HG03159 (cell line): ENCODE data around the gene RAB3IP.
"Not testable (repeated sequence)": the region's sequence is repeated elsewhere in the genome, so short reads cannot be mapped to it uniquely, and the experiment has no call there.

ENCODE experiments used
- ATAC-seq: cut with Tn5 transposase; IDR thresholded peaks from one replicate; pipeline ENCODE4 v1.9.1; 2021; ENCODE audit warnings: mild to moderate bottlenecking, moderate library complexity; ENCODE audit not compliant: unreplicated experiment

RAB3IP gene

GRCh38 chr12:69755302-69755701, 16.6 kb downstream of the RAB3IP start:
- no peak for ATAC-seq

GRCh38 chr12:69756088-69756755, 17.6 kb downstream of the RAB3IP start:
- no peak for ATAC-seq

GRCh38 chr12:69758105-69758504, 19.4 kb downstream of the RAB3IP start:
- no peak for ATAC-seq

- ATAC-seq: not testable (repeated sequence)
Observed at GRCh38 chr12:69759581-69759980, 20.9 kb downstream of the RAB3IP start.

GRCh38 chr12:69765515-69765914, 26.9 kb downstream of the RAB3IP start:
- ATAC-seq: no peak

GRCh38 chr12:69766260-69766659, 27.6 kb downstream of the RAB3IP start:
- ATAC-seq: no peak

GRCh38 chr12:69779928-69780327, 41.3 kb downstream of the RAB3IP start:
- no peak for ATAC-seq

GRCh38 chr12:69783365-69783764, 44.7 kb downstream of the RAB3IP start:
- no peak for ATAC-seq

- no peak for ATAC-seq
Observed at GRCh38 chr12:69789351-69789750, 50.7 kb downstream of the RAB3IP start.

- ATAC-seq: no peak
Observed at GRCh38 chr12:69792533-69792932, 53.9 kb downstream of the RAB3IP start.

- ATAC-seq: not testable (repeated sequence)
Observed at GRCh38 chr12:69807101-69807897, 68.6 kb downstream of the RAB3IP start.

- no peak for ATAC-seq
Observed at GRCh38 chr12:69810870-69811498, 72.3 kb downstream of the RAB3IP start.

GRCh38 chr12:69816082-69816481, 77.4 kb downstream of the RAB3IP start:
- no peak for ATAC-seq

- no peak for ATAC-seq
Observed at GRCh38 chr12:69821032-69821455, 82.4 kb downstream of the RAB3IP start.

- no peak for ATAC-seq
Observed at GRCh38 chr12:69821456-69822159, 82.9 kb downstream of the RAB3IP start.

- ATAC-seq: no peak
Observed at GRCh38 chr12:69822201-69822860, 83.7 kb downstream of the RAB3IP start.

GRCh38 chr12:69824028-69824427, 85.4 kb downstream of the RAB3IP start:
- ATAC-seq: no peak

- no peak for ATAC-seq
Observed at GRCh38 chr12:69824966-69825560, 86.4 kb downstream of the RAB3IP start, which contains the start of gene MYRFL. TSS of gene MYRFL (plus strand) at chr12:69825227. CDS start at chr12:69825518, 291 bp downstream.

GRCh38 chr12:69828897-69829296, 90.2 kb downstream of the RAB3IP start:
- no peak for ATAC-seq

GRCh38 chr12:69833696-69834095, 95.0 kb downstream of the RAB3IP start:
- ATAC-seq: no peak
